ENCODE results near the gene SMYD1. TPM values are rescaled to one million over a fixed set of nuclear protein-coding genes. Genes with fewer than 3 reads are reported as not detected.

SMYD1 gene
- total RNA-seq, 3 donors from 2014 or later = 1.0 to 10.7 TPM; not detected in 1

GRCh38 chr2:88051792-88052191 lies 15.8 kb upstream of the SMYD1 start:
- DNase-seq (no peak), ATAC-seq (no peak)
- TF ChIP-seq CTCF (IDR thresholded peaks at IDR 0.05) = no peak
- Histone ChIP-seq H3K4me1 (ENCODE audit: low read depth) (peaks cover 27% of the 10 kb centered on the region), H3K4me3 (no peak overlapping the region), H3K9me3 (no peaks in the 10 kb centered on the region), H3K36me3 (ENCODE audit: low read depth) (no peaks in the 10 kb centered on the region)
- intact Hi-C loops (cut with DNase I, micrococcal nuclease) = no loop called here

- ATAC-seq = no peak
- Histone ChIP-seq H3K4me1 (ENCODE audit: low read depth) (peaks cover 35% of the 10 kb centered on the region), H3K36me3 (ENCODE audit: low read depth) (no peaks in the 10 kb centered on the region), H3K9me3 (no peaks in the 10 kb centered on the region), H3K4me3 (no peak overlapping the region)
- intact Hi-C loops (cut with DNase I, micrococcal nuclease) = no loop called here
- no peak for TF ChIP-seq CTCF (IDR thresholded peaks at IDR 0.05)
- no peak for DNase-seq
These were observed 14.3 kb upstream of the SMYD1 start for GRCh38 chr2:88053296-88053695.

- no peak for ATAC-seq
These were observed 13.5 kb upstream of the SMYD1 start for GRCh38 chr2:88053934-88054781.

GRCh38 chr2:88054782-88055370 lies 12.7 kb upstream of the SMYD1 start:
- H3K36me3 ChIP-seq (ENCODE audit: low read depth) = no peaks in the 10 kb centered on the region
- H3K4me3 ChIP-seq = peak overlapping the region; percentile 80
- H3K4me1 ChIP-seq (ENCODE audit: low read depth) = peaks cover 35% of the 10 kb centered on the region
- no peaks in the 10 kb centered on the region for H3K9me3 ChIP-seq
- DNase-seq (peak in 2 of 3 donors; percentile 43 to 53), ATAC-seq (peak; percentile 3)
- no peak for TF ChIP-seq CTCF (IDR thresholded peaks at IDR 0.05)
- intact Hi-C loops (cut with DNase I, micrococcal nuclease) = no loop called here

More at GRCh38 chr2:88053934-88054781, 13.5 kb upstream of the SMYD1 start:
- Histone ChIP-seq H3K4me3 (peak overlapping the region; percentile 80), H3K36me3 (ENCODE audit: low read depth) (no peaks in the 10 kb centered on the region), H3K9me3 (no peaks in the 10 kb centered on the region), H3K4me1 (ENCODE audit: low read depth) (peaks cover 35% of the 10 kb centered on the region)
- no peak for DNase-seq
- TF ChIP-seq CTCF (IDR thresholded peaks at IDR 0.05) = no peak
- intact Hi-C loops (cut with DNase I, micrococcal nuclease) = no loop called here

GRCh38 chr2:88055371-88056128 lies 12.1 kb upstream of the SMYD1 start, which contains the start of gene KRCC1:
Gene KRCC1 (minus strand): TSS chr2:88055783. CDS start chr2:88028563, 27,220 bp downstream.
- peak; percentile 95 to 98 (median 96) for DNase-seq
- H3K4me1 ChIP-seq (ENCODE audit: low read depth) = peaks cover 39% of the 10 kb centered on the region
- no peaks in the 10 kb centered on the region for H3K36me3 ChIP-seq (ENCODE audit: low read depth)
- peak; percentile 93 for ATAC-seq
- TF ChIP-seq CTCF (IDR thresholded peaks at IDR 0.05) = no peak
- peak within 1 kb of the TSS; percentile 80 for H3K4me3 ChIP-seq
- H3K9me3 ChIP-seq = no peaks in the 10 kb centered on the region
- intact Hi-C loops (cut with DNase I, micrococcal nuclease) = no loop called here
